NCI-H187 treated with DMSO at 0.1 percent for 48 hours (cell line): ENCODE data around the gene SLC6A3.

Experiments used
- DNase-seq: peaks from one replicate; lab custom pipeline; 2025; lab: John Stamatoyannopoulos, UW

Gene SLC6A3

GRCh38 chr5:1405121-1405520, 40.1 kb downstream of the SLC6A3 start:
- no peak for DNase-seq

- no peak for DNase-seq
Measured at GRCh38 chr5:1404062-1404461, 41.2 kb downstream of the SLC6A3 start.

DNA sequence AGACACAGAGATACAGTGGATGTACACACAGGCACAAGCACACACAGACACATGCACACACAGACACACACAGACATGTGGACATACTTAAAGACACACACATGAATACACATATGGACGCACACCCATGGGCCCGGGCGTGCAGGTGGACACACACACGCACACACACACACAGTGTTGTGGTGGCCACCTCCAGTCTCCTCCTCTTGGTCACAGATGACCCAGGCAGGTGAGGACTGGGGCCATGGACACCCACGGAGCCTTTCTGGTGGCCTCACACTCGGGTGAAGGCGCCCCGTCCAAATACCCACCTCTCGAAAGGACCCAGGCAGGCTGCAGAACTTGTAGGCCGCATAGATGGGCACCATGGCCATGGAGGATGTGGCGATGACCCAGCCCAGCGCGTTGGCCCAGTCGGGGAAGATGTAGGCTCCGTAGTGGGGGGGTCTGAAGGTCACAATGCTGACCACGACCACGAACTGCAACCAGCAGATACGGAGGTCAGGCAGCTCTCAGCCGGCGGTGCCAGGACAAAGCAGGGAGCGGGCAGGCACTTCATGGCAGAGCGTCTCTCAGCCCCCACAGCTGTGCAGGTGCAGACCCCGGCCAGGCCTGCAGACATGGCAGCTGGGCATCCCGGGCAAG, 42.5 kb downstream of the SLC6A3 start:
- no peak for DNase-seq

- DNase-seq: no peak
Measured at GRCh38 chr5:1401536-1402138, 43.6 kb downstream of the SLC6A3 start.

GRCh38 chr5:1400936-1401335, 44.3 kb downstream of the SLC6A3 start:
- DNase-seq: no peak

GRCh38 chr5:1400211-1400855, 44.9 kb downstream of the SLC6A3 start:
- no peak for DNase-seq

GRCh38 chr5:1399737-1400136, 45.5 kb downstream of the SLC6A3 start:
- DNase-seq: no peak

GRCh38 chr5:1396293-1396816, 48.9 kb downstream of the SLC6A3 start:
- no peak for DNase-seq

DNA sequence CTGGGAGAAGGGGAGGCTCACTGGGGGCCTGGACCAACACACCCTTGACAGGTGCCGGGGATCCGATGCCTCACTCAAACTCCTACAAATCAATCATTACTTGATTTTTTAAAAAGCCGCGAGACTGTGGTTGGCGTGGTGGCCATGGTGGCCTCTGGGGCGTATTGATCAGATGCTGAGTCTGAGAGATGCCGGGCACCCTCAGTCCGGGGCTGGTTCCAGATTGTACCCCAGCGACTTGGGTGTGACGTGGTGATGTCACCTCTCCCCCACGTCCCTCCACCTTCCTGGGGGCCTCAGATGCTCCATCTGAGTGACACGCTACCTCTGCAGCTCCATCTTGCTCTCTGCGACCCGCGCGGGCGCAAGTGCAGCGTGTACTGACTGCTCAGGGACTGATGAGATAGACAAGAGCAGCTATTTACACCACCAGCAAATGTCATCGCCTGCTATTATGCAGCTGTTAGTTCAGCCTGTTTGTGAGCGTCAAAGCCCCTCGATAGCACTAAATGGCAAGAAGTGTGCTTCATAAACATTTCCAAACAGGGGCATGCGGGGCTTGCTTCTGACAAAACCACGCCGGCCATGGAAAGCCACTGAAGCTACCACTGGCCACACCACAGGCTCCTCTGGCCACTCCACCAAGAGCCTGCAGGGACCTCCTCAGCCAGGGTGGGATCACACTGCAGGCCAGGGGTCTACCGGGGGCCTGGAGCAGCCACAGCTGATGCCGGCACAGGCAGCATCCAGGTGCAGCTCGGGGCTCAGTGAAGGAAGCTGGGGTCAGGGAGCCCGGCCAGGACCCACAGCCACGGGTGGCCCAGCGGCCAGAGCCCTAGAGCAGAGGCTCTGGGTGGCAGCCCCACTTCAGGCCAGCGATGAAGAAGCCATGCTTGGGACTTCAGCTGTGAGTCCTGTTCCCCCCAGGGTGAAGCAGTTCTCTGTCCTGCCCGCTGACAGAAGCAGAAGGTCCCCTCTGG, 50.1 kb downstream of the SLC6A3 start:
- DNase-seq: no peak

- no peak for DNase-seq
Measured at GRCh38 chr5:1393571-1394501, 51.4 kb downstream of the SLC6A3 start.

- DNase-seq: no peak
Measured at GRCh38 chr5:1392801-1393565, 52.3 kb downstream of the SLC6A3 start.

DNA sequence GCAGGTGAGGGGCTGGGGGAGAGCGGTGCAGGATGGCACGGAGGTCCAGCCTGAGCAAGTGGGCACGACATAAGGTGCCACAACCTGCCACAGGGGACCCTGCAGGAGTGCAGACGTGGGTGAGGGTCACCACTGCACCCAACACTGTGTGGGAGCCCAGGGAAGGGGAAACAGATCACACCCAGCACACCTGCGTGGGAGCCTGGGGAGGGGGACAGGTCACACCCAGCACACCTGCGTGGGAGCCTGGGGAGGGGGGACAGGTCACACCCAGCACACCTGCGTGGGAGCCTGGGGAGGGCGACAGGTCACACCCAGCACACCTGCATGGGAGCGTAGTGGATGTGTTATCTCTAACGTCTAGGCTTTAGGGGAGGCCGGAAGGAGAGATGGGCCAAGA, 53.0 kb downstream of the SLC6A3 start:
- no peak for DNase-seq

DNA sequence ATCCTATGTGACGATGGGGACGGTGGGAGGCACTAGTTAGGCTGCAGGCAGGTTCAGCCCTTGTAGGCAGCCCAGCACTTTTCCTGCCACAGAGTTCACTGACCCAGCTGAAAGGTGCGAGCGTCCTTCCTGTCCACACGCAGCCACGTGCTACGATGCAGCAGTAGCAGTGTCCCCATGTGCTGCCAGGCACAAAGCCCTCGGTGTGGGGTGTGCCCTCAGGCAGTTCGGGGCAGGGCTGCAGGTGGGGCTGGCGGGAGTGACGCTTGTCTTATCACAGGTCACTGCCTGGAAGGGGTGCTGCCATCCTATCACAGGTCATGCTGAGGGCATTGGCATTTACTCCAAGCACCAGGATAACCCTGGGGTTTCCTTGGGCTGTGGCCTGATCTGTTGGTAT, 53.5 kb downstream of the SLC6A3 start:
- no peak for DNase-seq

- DNase-seq: no peak
Measured at GRCh38 chr5:1390861-1391600, 54.2 kb downstream of the SLC6A3 start.

DNA sequence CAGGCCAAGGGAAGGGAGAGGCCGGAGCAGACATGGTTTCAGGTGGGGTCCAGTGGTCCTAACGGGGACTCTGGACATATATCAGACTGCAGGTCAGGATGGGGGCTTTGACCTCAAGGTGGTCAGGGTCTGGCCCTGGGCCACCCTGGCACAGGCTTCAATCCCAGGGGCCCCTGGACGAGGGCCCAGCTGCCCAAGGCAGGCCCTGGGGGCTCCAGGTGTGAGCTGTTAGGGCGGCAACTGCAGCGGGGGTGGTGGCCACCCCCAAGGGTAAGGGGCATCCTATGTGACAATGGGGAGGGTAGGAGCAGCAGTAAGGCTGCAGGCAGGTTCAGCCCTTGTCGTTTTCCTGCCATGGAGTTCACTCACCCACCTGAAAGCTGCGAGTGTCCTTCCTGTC, 54.9 kb downstream of the SLC6A3 start:
- no peak for DNase-seq

DNA sequence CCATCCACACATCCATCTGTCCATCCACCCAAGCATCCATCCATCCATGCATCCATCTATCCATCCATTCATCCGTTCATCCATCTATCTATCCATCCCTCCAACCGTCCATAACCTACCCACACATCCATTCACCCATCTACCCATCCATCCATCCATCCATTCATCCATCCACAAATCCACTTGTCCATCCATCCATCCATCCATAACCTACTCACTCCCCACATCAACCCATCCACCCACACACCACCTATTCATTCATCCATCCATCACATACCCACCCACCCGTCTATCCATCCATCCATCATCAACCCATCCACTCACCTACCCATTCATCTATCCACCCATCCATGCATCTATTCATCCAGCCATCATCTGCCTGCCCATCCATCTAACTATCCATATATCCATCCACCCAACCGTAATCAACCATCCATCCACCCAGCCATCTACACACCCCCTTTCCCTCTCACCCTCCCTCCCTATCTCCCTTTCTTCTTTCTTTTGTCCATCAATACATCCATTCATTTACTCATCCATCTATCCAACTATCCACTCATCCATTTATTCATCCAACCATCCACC, 56.8 kb downstream of the SLC6A3 start:
- DNase-seq: no peak

GRCh38 chr5:1387876-1388275, 57.4 kb downstream of the SLC6A3 start:
- no peak for DNase-seq

DNA sequence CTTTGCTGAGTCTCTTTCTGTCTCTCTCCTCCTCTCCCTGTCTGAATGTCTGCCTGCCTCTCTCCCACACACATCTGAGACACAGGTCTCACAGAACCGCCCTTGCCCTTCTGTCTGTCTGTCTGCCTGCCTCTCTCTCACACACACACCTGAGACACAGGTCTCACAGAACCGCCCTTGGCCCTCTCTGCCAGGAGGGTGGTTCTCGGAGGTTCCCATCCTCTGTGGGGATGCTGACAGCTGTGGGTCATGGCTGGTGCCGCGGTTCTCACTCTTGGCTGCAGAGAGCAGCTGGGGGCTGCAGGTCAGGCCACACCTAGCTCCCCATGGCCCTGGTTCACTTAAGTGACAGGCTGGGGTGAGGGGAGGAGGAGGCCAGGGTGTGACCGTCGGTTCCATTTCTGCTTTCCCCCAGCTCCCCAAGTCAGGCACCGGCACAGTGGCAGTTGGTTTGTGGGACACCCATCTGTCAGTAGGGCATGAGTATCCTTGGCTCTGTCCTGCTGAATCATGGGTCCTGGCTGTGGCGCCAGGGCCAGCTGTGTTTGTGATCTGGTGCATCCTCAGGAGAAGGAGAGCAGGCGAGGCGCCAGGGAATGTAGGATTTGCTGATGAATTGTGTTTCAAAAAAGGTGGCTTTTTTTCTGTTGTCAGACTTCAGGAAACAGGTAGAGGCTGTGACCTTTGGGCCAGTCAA, 58.0 kb downstream of the SLC6A3 start:
- DNase-seq: no peak
